Peyer's patch (tissue), 4 donors: Measurements from ENCODE around the gene NFYC. TPM values are rescaled to one million over a fixed set of nuclear protein-coding genes. Genes with fewer than 3 reads are reported as not detected.

Source experiments
- DNase-seq, 3 donors: peaks; one replicate each; pipeline ENCODE4 v3.0.0-alpha.2; 2017 to 2019
- H3K27ac ChIP-seq, 4 donors: fragments of 200-600 bp; sonication (generic); one replicate each; pipeline ENCODE4 v1.5.1; 2016 to 2019
- H3K27me3 ChIP-seq, 2 donors: fragments of 200-600 bp; sonication (generic); one replicate each; pipeline ENCODE4 v1.5.1; 2019
- H3K36me3 ChIP-seq, 3 donors: fragments of 200-600 bp; sonication (generic); one replicate each; pipeline ENCODE4 v1.5.1; 2016 to 2019
- H3K4me1 ChIP-seq, 4 donors: fragments of 200-600 bp; sonication (generic); one replicate each; pipeline ENCODE4 v1.5.1; 2016 to 2019
- H3K4me3 ChIP-seq, 4 donors: fragments of 200-600 bp; sonication (generic); 1 replicate in 3 of 4; 2 replicates in 1 of 4; pipeline ENCODE4 v1.5.1; 2016 to 2019; ENCODE audit warnings: mild to moderate bottlenecking in 1 of 4
- H3K9me3 ChIP-seq, 4 donors: fragments of 200-600 bp; sonication (generic); one replicate each; pipeline ENCODE4 v1.5.1; 2016 to 2019; ENCODE audit warnings: mild to moderate bottlenecking in 1 of 4
- POLR2A ChIP-seq, 2 donors: fragments of 450-650 bp; IDR thresholded peaks; one replicate each; pipeline ENCODE4 v1.5.1; 2017; ENCODE audit warnings: antibody characterized with exemption in 2 of 2, mild to moderate bottlenecking in 2 of 2, moderate library complexity in 2 of 2
- total RNA-seq, 4 donors: library from RNA; depleted of rRNA; stranded (reverse); fragments of >200 nt; gene quantifications; one replicate each; pipeline ENCODE4 v1.1.0, GENCODE V29; 2016
- TF ChIP-seq, protein P1 (sequence below), 6 experiments: fragments of 450-650 bp in 4 of 6; fragments of 200-600 bp in 2 of 6; sonication (generic) in 1 of 6; IDR thresholded peaks; one replicate each; pipeline ENCODE4 v1.5.1; 2017 to 2019; ENCODE audit warnings: antibody characterized with exemption in 6 of 6, mild to moderate bottlenecking in 3 of 6, moderate library complexity in 1 of 6

NFYC gene
- total RNA-seq, 4 donors from 2014 or later = 53.1 to 122 (median 65.0) TPM

DNA sequence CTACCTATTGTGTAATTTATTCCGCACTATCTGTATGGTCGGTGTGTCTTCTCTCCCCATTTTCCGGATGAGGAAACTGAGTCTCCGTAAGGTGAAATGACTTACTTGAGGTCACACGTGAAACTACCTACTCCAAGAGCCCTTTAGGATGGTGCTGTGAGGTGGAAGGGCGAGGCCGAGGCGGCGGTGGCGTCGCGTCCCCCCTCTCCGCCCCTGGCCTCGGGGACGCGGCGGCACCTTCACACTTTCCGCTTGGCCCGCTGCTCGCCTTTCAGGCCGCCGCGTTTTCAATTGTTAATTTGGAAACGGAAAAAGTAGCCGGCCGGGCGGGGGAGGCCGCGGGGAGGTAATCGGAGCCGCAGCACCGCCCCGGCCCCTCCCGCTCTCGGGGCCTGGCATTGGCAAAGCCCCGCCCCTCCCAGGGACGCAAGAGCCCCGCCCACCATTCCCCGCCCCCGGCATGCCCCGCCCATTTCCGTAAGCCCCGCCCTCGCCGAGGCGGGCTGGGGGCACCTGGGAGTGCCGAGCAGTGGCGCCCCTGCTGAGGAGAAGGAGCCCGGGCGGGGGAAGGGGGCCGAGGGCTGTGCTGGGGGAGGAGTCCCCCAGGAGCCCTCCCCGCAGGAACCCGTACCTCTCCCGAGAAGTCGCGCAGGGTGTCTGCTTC lies 110.7 kb downstream of the NFYC start:
- H3K9me3 ChIP-seq = no peaks in the 10 kb centered on the region
- no peak for TF ChIP-seq POLR2A (IDR thresholded peaks at IDR 0.05)
- TF ChIP-seq, protein P1, sequence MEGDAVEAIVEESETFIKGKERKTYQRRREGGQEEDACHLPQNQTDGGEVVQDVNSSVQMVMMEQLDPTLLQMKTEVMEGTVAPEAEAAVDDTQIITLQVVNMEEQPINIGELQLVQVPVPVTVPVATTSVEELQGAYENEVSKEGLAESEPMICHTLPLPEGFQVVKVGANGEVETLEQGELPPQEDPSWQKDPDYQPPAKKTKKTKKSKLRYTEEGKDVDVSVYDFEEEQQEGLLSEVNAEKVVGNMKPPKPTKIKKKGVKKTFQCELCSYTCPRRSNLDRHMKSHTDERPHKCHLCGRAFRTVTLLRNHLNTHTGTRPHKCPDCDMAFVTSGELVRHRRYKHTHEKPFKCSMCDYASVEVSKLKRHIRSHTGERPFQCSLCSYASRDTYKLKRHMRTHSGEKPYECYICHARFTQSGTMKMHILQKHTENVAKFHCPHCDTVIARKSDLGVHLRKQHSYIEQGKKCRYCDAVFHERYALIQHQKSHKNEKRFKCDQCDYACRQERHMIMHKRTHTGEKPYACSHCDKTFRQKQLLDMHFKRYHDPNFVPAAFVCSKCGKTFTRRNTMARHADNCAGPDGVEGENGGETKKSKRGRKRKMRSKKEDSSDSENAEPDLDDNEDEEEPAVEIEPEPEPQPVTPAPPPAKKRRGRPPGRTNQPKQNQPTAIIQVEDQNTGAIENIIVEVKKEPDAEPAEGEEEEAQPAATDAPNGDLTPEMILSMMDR (IDR thresholded peaks at IDR 0.05) = no peak
- peaks cover 0 to 40% (median 4%) of the 10 kb centered on the region in 4 donors for H3K4me1 ChIP-seq
- H3K4me3 ChIP-seq = peak overlapping the region; percentile 34 to 55 (median 40)
- peak; percentile 88 to 94 (median 88) for DNase-seq
- H3K27me3 ChIP-seq = no peaks in the 10 kb centered on the region
- peak overlapping the region; percentile 44 to 85 (median 70) for H3K27ac ChIP-seq
- no peaks in the 10 kb centered on the region for H3K36me3 ChIP-seq

DNA sequence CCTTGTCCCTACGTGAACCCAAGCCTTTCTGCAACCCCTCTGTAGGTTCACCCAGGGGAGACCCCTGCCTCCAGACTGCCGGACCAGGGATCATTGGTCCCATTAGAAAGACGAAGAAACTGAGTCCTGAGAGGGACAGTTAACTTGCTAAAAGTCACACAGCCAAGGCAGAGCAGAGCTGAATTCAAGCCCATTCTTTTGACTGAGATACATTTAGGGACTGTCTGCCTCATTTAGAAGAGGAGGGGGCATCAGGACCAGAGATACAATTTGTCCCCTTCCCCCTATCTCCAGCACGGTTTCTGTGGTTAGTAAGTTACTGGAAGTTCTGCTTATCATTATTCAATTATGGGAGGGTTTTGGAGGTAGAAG lies 111.2 kb downstream of the NFYC start:
- no peaks in the 10 kb centered on the region for H3K36me3 ChIP-seq
- TF ChIP-seq, protein P1 (IDR thresholded peaks at IDR 0.05) = no peak
- TF ChIP-seq POLR2A (IDR thresholded peaks at IDR 0.05) = no peak
- no peaks in the 10 kb centered on the region for H3K9me3 ChIP-seq
- H3K27me3 ChIP-seq = no peaks in the 10 kb centered on the region
- peaks cover 0 to 46% (median 4%) of the 10 kb centered on the region in 4 donors for H3K4me1 ChIP-seq
- H3K4me3 ChIP-seq = peak overlapping the region; percentile 34 to 55 (median 40)
- peak overlapping the region; percentile 44 to 85 (median 70) for H3K27ac ChIP-seq
- DNase-seq = no peak

DNA sequence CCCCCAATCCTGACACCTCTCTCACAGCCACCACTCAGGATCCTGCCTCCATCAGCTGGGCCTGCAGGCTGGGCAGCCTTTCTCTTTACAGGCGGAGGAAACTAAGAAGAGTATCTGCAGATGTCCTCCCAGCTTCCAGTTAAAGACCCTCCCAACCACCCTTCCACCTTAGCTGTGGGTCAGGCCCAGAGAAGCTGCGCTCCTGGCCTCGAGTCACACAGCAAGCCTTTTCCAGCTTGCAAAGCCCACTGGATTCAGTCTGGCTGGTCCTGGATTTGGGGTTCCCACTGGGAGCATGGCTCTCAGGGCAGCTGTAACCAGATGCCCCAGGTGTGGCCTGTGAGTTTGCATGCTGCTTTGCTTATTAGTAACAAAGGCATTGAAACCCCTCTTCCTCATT lies 111.9 kb downstream of the NFYC start:
- TF ChIP-seq POLR2A (IDR thresholded peaks at IDR 0.05) = no peak
- TF ChIP-seq, protein P1 (IDR thresholded peaks at IDR 0.05) = no peak
- no peaks in the 10 kb centered on the region for H3K27me3 ChIP-seq
- H3K4me3 ChIP-seq = no peak overlapping the region
- H3K9me3 ChIP-seq = no peaks in the 10 kb centered on the region
- no peaks in the 10 kb centered on the region for H3K36me3 ChIP-seq
- peaks cover 0 to 53% (median 4%) of the 10 kb centered on the region in 4 donors for H3K4me1 ChIP-seq
- peak overlapping the region in 2 of 4 donors; percentile 65 to 85 for H3K27ac ChIP-seq
- no peak for DNase-seq

DNA sequence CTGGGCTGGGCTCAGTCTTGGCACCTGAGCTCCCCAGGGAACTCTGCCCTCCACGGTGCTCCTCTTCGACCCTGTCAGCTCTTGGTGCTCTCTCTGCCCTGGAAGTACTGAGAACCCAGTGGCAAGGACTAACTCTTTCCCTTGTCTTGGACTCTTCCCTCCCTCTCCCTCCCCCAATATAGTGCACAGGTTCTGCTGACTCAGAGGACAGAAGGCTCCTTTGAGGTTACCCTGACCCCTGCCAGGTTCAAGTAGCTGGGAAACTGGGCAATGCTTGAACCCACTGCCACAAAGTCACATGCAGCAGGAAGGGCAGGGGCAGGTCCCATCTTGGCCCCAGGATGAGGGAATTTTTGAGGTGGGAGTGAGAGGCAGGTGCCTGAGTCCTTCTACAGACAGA lies 112.4 kb downstream of the NFYC start:
- Histone ChIP-seq H3K4me1 (peaks cover 0 to 50% (median 4%) of the 10 kb centered on the region in 4 donors), H3K36me3 (no peaks in the 10 kb centered on the region), H3K27me3 (no peaks in the 10 kb centered on the region), H3K9me3 (no peaks in the 10 kb centered on the region), H3K27ac (peak overlapping the region in 1 of 4 donors; percentile 3), H3K4me3 (no peak overlapping the region)
- TF ChIP-seq, protein P1 (IDR thresholded peaks at IDR 0.05) = no peak
- no peak for TF ChIP-seq POLR2A (IDR thresholded peaks at IDR 0.05)
- DNase-seq = no peak

DNA sequence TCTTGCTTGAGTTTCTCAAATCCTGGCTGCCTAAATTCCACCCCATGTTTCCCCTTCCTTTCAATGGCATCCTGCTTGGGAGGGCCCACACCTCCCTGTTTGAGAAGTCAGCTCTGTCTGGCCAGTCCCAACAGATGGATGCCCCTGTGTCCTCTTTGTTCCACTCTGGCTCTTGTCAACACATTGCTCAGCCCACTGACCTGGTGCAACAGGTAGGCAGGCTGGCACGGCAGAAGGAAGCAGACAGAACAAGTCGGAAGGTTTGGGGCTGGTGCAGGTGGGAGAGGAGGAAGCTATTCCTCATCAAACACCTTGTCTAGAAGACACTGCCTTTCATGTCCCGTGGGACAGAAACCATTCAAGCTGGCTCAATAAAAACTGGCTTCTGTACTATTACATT lies 114.7 kb downstream of the NFYC start:
- Histone ChIP-seq H3K36me3 (no peaks in the 10 kb centered on the region), H3K9me3 (no peaks in the 10 kb centered on the region), H3K4me3 (no peak overlapping the region), H3K27me3 (no peaks in the 10 kb centered on the region), H3K4me1 (peaks cover 0 to 28% (median 4%) of the 10 kb centered on the region in 4 donors), H3K27ac (no peak overlapping the region)
- no peak for TF ChIP-seq POLR2A (IDR thresholded peaks at IDR 0.05)
- TF ChIP-seq, protein P1 (IDR thresholded peaks at IDR 0.05) = no peak
- DNase-seq = no peak
